HepG2 (cell line): Measurements from ENCODE around the gene PGAP3. TPM values are rescaled to one million over a fixed set of nuclear protein-coding genes. Genes with fewer than 3 reads are reported as not detected.
A peak's percentile ranks its signal among the peaks of the same experiment; 100 is the strongest.

Experiments
- AGO2 ChIP-seq: fragments of 200-400 bp; formaldehyde crosslinking; optimal IDR thresholded peaks from 2 replicates; pipeline ENCODE3; 2017; ENCODE audit warnings: mild to moderate bottlenecking, low read depth, low read length, moderate library complexity
- ERF ChIP-seq: IDR thresholded peaks from 2 replicates; pipeline ENCODE4 v1.6.1; 2018; ENCODE audit warnings: missing biosample characterization, missing genetic modification reagents
- IRF9 ChIP-seq: sonication (generic); formaldehyde crosslinking; IDR thresholded peaks from 2 replicates; pipeline ENCODE4 v1.8.0; 2022; ENCODE audit warnings: missing genetic modification reagents, mild to moderate bottlenecking, borderline replicate concordance
- KDM3A ChIP-seq: IDR thresholded peaks from 2 replicates; pipeline ENCODE4 v1.6.1; 2018; ENCODE audit warnings: low read depth, missing compliant biosample characterization
- MAZ ChIP-seq, 2 experiments: sonication (generic) in 1 of 2; formaldehyde crosslinking in 1 of 2; IDR thresholded peaks; 2 replicates each; pipeline versions ENCODE4 v1.5.0 to v1.6.1; 2012 to 2020; ENCODE audit warnings: low read depth in 2 of 2, mild to moderate bottlenecking in 2 of 2, borderline replicate concordance in 1 of 2, improper control_type of control experiment in 1 of 2, low read length in 1 of 2, missing genetic modification reagents in 1 of 2, moderate library complexity in 1 of 2
- NFKBIZ ChIP-seq: IDR thresholded peaks from 2 replicates; pipeline ENCODE4 v1.6.1; 2018; ENCODE audit warnings: missing genetic modification reagents, missing compliant biosample characterization
- PLRG1 ChIP-seq: fragments of 450-650 bp; conservative IDR thresholded peaks from 2 replicates; pipeline ENCODE4 v1.6.1; 2016
- REPIN1 ChIP-seq: sonication (generic); formaldehyde crosslinking; IDR thresholded peaks from 2 replicates; pipeline ENCODE4 v1.8.0; 2022; ENCODE audit warnings: missing genetic modification reagents, low read depth, mild to moderate bottlenecking, borderline replicate concordance
- SP1 ChIP-seq, 2 experiments: fragments of 450-650 bp in 1 of 2; sonication (generic) in 1 of 2; formaldehyde crosslinking in 1 of 2; IDR thresholded peaks; 2 replicates each; pipeline versions ENCODE4 v1.4.0 to v1.6.1; 2016 to 2020; ENCODE audit warnings: missing genetic modification reagents in 1 of 2
- SSRP1 ChIP-seq: IDR thresholded peaks from 2 replicates; pipeline ENCODE4 v1.6.1; 2016; ENCODE audit warnings: control low read depth
- TFDP2 ChIP-seq: sonication (generic); formaldehyde crosslinking; IDR thresholded peaks from 2 replicates; pipeline ENCODE4 v1.4.0; 2020; ENCODE audit warnings: missing genetic modification reagents
- THAP7 ChIP-seq: sonication (generic); formaldehyde crosslinking; IDR thresholded peaks from 2 replicates; pipeline ENCODE4 v1.8.1; 2023; ENCODE audit warnings: mild to moderate bottlenecking, missing genetic modification reagents
- XRCC5 ChIP-seq: fragments of 200-400 bp; formaldehyde crosslinking; optimal IDR thresholded peaks from 2 replicates; pipeline ENCODE3; 2017; ENCODE audit warnings: mild to moderate bottlenecking, low read length
- ZFP36 ChIP-seq: fragments of 150-350 bp; IDR thresholded peaks from 2 replicates; pipeline ENCODE4 v1.6.1; 2018; ENCODE audit warnings: borderline replicate concordance, low read length, low read depth; ENCODE audit not compliant: partially characterized antibody
- ZMYM3 ChIP-seq: sonication (generic); formaldehyde crosslinking; IDR thresholded peaks from 2 replicates; pipeline ENCODE4 v1.5.1; 2020; ENCODE audit warnings: mild to moderate bottlenecking, missing genetic modification reagents
- ZNF160 ChIP-seq: sonication (generic); formaldehyde crosslinking; IDR thresholded peaks from 2 replicates; pipeline ENCODE4 v1.8.0; 2022; ENCODE audit warnings: mild to moderate bottlenecking, inconsistent platforms, missing genetic modification reagents
- ZNF335 ChIP-seq: sonication (generic); formaldehyde crosslinking; IDR thresholded peaks from 2 replicates; pipeline ENCODE4 v1.4.0; 2020; ENCODE audit warnings: missing genetic modification reagents
- ZNF788 ChIP-seq: sonication (generic); formaldehyde crosslinking; IDR thresholded peaks from 2 replicates; pipeline ENCODE4 v1.5.0; 2020; ENCODE audit warnings: mild to moderate bottlenecking, missing genetic modification reagents, borderline replicate concordance
- ZSCAN22 ChIP-seq: sonication (generic); formaldehyde crosslinking; IDR thresholded peaks from 2 replicates; pipeline ENCODE4 v1.4.0; 2020; ENCODE audit warnings: mild to moderate bottlenecking, missing genetic modification reagents
- polyA plus RNA-seq, 8 experiments: library from polyadenylated mRNA; depleted of rRNA in 3 of 8; stranded (reverse) in 7 of 8; unstranded in 1 of 8; fragments of >200 nt; fragmentation: Illumina TruSeq in 4 of 8; extraction: Trizol in 4 of 8; gene quantifications; 2 replicates each; pipeline versions ENCODE4 v1.2.1 to v1.2.3, GENCODE V29; 2011 to 2016; ENCODE audit warnings: low read depth in 4 of 8, missing spikeins in 1 of 8, mixed read lengths in 1 of 8; ENCODE audit not compliant: insufficient read depth in 1 of 8
- total RNA-seq, 5 experiments: library from RNA; depleted of rRNA; stranded (reverse); fragments of >200 nt; fragmentation: Illumina TruSeq; extraction: Trizol; gene quantifications; 2 replicates each; pipeline ENCODE4 v1.2.3, GENCODE V29; 2016; ENCODE audit warnings: low read depth in 1 of 5
- TF ChIP-seq, protein P1 (sequence below): sonication (generic); formaldehyde crosslinking; IDR thresholded peaks from 2 replicates; pipeline ENCODE4 v1.4.0; 2020; ENCODE audit warnings: missing genetic modification reagents, borderline replicate concordance
- TF ChIP-seq, protein P2 (sequence below): sonication (generic); formaldehyde crosslinking; IDR thresholded peaks from 2 replicates; pipeline ENCODE4 v1.4.0; 2020; ENCODE audit warnings: mild to moderate bottlenecking, missing genetic modification reagents

The PGAP3 gene
- total and polyA plus RNA-seq, 2 of the 13 experiments (the other 11 are each of a cell fraction or from before 2014, with no cell fraction given) = 11.9 to 14.6 TPM

GRCh38 chr17:39663688-39664580 lies 23.9 kb downstream of the PGAP3 start (continued):
- TF ChIP-seq TFDP2 (CRISPR knock-in tag) (0 out of 2 replicates have a peak, but pooled peaks have one; percentile 25), ZNF160 (CRISPR knock-in tag) (0 out of 2 replicates have a peak, but pooled peaks have one; percentile 22), ERF (CRISPR knock-in tag) (0 out of 2 replicates have a peak, but pooled peaks have one; percentile 21), ZMYM3 (CRISPR knock-in tag) (peak; percentile 47), REPIN1 (CRISPR knock-in tag) (0 out of 2 replicates have a peak, but pooled peaks have one; percentile 65), ZNF335 (CRISPR knock-in tag) (peak; percentile 37; the same call in 1 of the 2 replicates), KDM3A (CRISPR knock-in tag) (no peak), AGO2 (peak; percentile 78), ZSCAN22 (peak; percentile 17; the same call in 1 of the 2 replicates), XRCC5 (peak; percentile 57), ZFP36 (peak; percentile 6), MAZ (IDR thresholded peaks at IDR 0.05; ENCODE audit: borderline replicate concordance, low read depth, low read length) (no peak), MAZ (CRISPR knock-in tag; IDR thresholded peaks at IDR 0.05; ENCODE audit: low read depth) (0 out of 2 replicates have a peak, but pooled peaks have one; percentile 34), ZNF788 (peak; percentile 36; the same call in 1 of the 2 replicates), NFKBIZ (CRISPR knock-in tag) (0 out of 2 replicates have a peak, but pooled peaks have one; percentile 18), IRF9 (0 out of 2 replicates have a peak, but pooled peaks have one; percentile 51), THAP7 (CRISPR knock-in tag) (no peak), SP1 (IDR thresholded peaks at IDR 0.05) (no peak), SP1 (CRISPR knock-in tag; IDR thresholded peaks at IDR 0.05) (peak; percentile 46; the same call in 1 of the 2 replicates), PLRG1 (no peak), SSRP1 (CRISPR knock-in tag) (peak; percentile 90; the same call in 1 of the 2 replicates)
- TF ChIP-seq, protein P1, sequence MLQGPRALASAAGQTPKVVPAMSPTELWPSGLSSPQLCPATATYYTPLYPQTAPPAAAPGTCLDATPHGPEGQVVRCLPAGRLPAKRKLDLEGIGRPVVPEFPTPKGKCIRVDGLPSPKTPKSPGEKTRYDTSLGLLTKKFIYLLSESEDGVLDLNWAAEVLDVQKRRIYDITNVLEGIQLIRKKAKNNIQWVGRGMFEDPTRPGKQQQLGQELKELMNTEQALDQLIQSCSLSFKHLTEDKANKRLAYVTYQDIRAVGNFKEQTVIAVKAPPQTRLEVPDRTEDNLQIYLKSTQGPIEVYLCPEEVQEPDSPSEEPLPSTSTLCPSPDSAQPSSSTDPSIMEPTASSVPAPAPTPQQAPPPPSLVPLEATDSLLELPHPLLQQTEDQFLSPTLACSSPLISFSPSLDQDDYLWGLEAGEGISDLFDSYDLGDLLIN (CRISPR knock-in tag) = no peak
- TF ChIP-seq, protein P2, sequence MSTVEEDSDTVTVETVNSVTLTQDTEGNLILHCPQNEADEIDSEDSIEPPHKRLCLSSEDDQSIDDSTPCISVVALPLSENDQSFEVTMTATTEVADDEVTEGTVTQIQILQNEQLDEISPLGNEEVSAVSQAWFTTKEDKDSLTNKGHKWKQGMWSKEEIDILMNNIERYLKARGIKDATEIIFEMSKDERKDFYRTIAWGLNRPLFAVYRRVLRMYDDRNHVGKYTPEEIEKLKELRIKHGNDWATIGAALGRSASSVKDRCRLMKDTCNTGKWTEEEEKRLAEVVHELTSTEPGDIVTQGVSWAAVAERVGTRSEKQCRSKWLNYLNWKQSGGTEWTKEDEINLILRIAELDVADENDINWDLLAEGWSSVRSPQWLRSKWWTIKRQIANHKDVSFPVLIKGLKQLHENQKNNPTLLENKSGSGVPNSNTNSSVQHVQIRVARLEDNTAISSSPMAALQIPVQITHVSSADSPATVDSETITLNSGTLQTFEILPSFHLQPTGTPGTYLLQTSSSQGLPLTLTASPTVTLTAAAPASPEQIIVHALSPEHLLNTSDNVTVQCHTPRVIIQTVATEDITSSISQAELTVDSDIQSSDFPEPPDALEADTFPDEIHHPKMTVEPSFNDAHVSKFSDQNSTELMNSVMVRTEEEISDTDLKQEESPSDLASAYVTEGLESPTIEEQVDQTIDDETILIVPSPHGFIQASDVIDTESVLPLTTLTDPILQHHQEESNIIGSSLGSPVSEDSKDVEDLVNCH = no peak
